Stimulated activated CD4-positive, alpha-beta T cell treated with anti-CD3 and anti-CD28 coated beads, Interleukin-12 subunit alpha, Interleukin-12 subunit beta, amount 100 ng/mL, for 48 hours (primary cell): Measurements from ENCODE around the gene MDM2.
A peak's percentile ranks its signal among the peaks of the same experiment; 100 is the strongest.

Source experiments
- DNase-seq, 3 donors: peaks; one replicate each; pipeline ENCODE4 v3.0.0-alpha.2; 2020; ENCODE audit warnings: low read depth in 2 of 3, low spot score in 1 of 3

MDM2 gene

DNA sequence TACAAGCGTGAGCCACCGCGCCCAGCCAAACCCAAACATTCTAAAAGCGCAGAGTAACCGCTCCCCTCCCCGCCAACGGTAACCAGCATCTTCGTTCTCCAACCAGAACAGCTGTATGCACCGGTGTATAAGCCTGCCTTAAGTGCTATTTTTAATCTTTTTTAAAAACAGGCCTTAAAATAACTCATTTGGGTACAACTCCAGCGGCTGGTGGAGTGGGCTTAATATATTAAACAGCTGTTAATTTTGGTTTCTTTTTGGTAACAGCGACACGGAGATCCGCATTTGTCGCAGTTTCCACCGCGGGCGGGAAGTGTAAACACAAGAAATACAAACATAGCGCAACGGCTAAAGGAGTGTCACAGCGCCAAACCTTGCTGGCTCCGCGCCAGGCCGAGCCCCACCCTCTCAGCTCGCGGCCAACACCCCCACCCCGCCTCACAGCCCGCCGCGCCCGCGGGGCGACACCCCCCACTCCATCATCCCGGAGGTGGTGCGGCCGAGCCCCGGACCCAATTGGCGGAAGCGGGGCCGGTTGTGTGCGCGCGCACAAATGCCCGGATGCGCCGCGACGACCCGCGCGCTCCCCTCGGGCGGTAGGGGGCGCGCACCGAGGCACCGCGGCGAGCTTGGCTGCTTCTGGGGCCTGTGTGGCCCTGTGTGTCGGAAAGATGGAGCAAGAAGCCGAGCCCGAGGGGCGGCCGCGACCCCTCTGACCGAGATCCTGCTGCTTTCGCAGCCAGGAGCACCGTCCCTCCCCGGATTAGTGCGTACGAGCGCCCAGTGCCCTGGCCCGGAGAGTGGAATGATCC is at the start of gene MDM2:
MDM2 (plus strand) TSS at position 602 of the 812 bp plus-strand sequence. CDS start 301 bp downstream, outside the sequence.
- peak; percentile 86 to 91 (median 90) for DNase-seq

DNA sequence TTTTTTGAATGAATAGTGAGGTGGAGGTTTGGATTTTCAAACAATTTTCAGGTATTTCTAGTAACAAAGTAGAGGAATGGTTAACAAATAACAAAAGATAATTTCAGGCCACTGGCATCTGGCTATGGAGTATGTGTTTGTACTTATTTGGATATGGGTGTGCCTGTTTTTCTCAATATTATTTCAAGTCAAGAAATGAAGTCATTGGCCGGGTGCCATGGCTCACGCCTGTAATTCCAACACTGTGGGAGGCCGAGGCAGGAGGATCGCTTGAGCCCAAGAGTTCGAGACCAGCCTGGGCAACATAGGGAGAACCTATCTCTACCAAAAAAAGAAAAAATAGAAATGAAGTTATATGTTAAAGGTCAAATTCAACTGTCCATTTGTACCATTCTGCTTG is 48.1 kb upstream of the MDM2 start:
- no peak for DNase-seq

DNA sequence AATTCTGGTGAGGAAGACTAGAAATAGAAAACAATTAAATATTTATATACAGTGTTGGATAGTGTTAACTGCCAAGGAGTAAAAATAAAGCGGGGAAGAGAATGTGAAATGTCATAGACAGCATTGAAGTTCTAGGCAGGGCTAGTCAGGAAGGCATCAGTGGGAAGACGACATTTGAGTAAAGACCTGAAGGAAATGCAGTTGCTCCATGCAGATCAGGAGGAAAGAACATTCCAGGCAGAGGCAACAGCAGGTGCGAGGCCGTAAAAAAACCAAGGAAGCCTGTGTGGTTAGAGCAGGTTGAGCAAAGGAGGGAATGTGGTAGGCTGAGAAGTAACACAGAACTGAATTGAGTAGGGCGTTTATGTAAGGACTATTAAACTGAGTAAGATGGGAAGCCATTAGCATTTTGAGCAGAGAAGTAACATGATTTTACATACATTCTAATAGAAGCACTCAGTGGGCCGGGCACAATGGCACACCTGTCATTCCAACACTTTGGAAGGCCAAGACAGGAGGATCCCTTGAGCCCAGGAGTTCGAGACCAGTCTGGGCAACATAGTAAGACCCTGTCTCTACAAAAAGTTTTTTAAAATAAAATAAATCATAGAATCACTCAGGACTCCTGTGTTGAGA is 47.1 kb upstream of the MDM2 start:
- DNase-seq, result no peak

DNA sequence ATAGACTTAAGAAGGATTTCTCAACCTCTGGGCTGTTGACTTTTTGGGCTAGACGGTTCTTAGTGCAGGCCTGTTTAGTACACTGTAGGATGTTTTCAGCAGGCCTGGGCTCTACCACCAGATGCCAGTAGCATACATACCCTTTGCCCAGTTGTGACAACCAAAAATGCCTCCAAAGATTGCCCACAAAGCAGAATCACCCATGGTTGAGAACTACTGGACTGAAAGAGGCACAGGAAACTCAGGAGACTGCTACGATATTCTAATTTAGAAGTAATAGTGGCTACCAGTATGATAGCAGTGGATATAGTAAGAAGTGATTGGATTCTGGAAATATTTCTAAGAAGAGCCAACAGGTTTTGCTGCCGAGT is 46.5 kb upstream of the MDM2 start:
- no peak for DNase-seq

DNA sequence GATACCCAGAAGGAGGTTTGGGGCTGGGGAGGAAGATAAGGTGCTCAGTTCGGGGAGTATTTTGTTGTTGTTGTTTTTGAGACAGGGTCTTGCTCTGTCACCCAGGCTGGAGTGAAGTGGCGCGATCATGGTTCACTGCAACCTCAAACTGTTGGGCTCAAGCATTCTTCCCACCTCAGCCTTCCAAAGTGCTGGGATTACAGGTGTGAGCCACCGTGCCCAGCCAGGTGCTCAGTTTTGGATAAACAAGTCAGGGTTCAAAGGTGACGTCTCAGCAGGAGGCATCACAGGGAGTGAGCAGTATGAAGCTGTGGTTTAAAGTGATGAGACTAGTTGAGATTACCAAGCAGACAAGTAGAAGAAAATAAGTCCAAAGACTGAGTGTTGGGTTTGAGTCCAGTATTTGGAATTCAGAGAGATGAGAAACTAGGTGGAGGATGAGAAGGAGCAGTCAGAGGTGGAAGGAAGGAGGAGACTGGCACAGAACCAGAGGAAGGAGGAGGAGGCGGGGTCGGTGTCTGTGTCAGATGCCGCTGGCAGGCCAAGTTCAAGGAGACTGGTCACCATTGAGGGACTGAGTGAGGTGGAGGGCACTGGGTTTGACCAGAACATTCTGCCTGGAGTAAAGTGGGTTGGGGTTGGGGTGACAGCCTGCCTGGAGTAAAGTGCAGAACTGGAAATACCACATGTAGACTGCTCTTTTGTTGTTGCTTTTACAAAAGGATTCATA is 45.9 kb upstream of the MDM2 start:
- no peak for DNase-seq

DNA sequence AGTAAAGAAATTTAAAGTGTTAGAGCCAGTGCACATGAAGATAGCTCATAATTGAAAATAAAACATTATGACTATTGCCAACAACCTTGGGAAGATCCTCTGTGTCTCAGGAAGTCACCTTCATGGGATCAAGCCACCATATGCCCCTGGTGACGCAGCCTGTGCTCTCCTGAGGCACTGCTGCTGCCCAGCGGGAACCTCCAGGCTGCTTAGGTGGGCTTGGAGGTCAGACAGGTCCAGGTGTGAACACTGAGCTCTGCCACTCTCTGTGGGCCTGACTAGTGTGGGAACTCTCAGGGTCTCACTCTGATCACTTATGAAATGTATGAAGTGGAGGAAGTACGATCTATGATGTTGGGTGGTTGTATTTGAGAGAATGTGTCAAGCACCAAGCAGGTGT is 45.3 kb upstream of the MDM2 start:
- no peak for DNase-seq

DNA sequence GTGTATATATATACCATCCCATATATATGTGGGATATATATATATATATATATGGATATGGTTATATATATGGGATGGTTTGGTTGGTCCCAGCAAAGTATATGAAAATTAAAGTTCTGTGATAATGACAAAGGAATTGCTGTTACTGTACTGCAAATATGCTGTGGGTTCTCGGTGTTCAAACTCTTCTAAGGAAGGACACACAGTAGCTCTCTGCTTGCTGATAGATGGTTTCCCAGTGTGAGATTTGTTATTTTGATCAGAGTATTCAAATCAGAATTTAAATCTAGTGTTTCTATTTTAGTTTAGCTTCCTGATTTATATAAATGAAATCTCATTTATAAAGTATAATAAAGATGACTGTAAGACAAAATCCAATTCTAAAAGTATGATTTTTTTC is 42.3 kb upstream of the MDM2 start:
- no peak for DNase-seq

DNA sequence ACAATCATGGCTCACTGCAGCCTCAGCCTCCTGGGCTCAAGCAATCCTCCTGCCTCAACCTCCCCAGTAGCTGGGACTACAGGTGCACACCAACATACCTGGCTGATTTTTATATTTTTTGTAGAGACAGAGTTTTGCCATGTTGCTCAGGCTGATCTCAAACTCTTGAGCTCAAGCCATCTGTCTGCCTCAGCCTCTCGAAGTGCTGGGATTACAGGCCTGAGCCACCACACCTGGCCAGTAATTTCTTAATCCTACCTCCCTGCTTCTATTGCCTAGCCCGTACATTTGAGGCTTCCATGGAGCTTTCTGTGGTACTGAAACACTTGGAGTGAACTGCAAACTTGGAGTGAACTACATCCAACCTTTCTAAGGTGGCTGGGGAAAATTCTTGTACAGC is 41.3 kb upstream of the MDM2 start:
- no peak for DNase-seq

DNA sequence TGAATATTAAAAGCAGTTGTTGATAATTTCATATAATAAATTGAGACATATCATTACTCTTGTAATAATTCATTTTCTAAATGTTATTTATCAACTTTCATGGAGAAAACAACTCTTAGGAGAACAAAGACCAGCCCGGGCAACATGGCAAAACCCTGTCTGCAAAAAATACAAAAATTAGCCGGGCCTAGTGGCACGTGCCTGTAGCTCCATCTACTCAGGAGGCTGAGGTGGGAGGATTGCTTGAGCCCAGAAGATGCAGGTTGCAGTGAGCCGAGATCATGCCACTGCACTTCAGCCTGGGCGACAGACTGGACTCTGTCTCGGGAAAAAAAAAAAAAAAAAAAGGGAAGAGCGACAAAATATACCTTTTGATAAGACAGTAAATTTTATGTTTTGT is 40.8 kb upstream of the MDM2 start:
- no peak for DNase-seq

DNA sequence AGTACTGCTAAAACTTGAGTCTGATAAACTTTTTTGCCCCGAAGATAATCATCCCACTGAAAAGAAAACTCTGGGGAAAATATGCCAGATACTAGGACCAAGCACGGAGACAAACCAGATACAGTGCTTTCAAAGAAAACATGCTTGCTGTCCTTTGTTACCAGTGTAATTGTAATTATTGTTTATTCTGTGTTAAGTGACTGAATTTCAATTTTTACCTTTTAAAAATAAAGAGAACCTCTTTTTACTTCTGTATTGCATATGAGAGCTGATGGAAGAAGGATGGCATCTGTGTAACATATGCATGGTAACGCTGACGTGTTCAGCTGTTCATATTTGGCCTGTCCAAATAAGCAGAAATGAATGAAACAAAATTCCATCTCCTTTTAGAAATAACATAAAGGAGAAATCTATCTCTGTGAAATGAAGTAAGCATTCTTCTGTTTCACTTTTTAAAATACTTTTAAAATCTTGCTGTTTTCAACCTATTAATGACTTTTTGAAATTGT is 39.5 kb upstream of the MDM2 start:
- no peak for DNase-seq

DNA sequence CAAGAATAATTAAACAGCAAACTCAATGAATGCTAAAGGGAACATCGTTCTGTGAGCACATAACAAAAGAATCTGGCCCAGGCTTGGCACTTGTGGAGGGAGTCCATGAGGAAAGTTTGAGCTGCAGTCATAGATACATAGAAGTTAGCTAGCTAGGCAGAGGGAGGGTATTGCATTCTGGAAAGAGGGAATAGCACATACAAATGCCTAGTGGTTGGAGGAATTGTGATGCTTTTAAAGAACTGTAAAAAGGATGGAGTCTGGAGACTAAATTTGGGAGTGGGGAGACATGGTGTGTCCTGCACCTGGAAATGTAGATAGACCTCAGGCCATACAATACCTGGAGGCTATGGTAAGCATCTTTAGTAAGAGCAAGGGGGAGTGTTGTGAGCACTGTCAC is 38.0 kb upstream of the MDM2 start:
- no peak for DNase-seq

DNA sequence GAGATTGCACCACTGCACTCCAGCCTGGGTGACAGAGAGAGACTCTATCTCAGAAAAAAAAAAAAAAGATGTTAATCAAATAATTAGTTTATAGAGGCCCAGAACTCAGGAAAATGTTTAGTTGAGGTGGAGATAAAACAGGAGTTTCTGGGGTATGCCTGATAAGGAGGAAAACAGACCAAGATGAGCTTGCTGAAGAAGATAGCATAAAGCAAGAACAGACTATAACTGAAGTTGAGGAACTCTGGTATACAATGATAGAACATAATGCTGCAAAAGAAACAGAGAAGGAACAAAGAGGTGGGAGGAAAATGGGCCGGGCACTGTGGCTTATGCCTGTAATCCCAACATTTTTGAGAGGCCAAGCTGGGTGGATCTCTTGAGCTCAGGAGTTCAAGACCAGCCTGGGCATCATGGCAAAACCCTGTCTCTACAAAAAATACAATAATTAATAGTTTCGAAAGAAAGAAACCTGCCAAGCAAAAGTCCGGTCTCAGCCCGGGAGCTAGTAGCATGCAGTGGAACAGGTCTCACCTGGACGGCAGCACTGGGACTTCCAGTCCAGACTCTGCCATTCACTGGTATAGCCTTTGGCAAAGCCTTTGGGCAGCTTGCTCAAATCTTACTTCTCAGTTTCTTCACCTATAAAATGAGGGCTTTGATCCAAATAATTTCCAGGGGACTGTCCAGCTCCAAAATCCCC is 36.6 kb upstream of the MDM2 start:
- DNase-seq, result no peak

DNA sequence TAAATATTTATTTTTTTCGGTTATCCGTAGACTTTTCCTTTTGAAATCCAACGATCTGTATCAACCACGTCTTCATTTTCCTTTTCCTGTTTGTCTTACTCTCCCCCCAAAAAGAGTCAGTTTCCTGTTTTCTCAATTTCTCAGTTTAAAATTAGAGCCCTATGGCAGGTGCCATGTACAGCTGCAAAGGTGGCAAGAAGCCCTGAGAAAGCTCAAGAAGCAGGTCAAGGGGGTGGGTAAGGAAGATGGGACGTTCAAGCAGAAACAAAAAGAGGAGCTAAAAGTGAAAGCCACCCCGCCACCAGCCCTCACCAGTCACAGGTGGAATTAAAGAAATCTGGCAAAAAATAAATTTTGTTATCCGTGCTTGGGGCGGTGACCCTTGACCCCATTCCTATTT is 35.3 kb upstream of the MDM2 start:
- no peak for DNase-seq

DNA sequence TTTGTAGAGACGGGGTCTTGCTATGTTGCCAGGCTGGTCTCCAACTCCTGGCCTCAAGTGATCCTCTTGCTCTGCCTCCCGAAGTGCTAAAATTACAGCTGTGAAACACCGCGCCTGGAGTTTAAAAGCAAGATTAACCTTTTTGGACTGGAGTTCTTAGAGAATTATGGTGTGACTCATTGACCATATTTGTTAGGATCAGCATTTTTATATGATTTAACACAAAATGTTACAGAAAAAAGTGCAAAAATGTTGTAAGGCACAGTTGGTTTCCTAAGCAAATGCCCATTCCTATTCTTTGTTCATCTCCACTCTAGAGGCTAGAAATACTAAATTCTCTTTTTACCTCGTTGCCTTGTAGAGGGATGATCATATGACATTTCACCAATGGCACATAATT is 34.4 kb upstream of the MDM2 start:
- no peak for DNase-seq

DNA sequence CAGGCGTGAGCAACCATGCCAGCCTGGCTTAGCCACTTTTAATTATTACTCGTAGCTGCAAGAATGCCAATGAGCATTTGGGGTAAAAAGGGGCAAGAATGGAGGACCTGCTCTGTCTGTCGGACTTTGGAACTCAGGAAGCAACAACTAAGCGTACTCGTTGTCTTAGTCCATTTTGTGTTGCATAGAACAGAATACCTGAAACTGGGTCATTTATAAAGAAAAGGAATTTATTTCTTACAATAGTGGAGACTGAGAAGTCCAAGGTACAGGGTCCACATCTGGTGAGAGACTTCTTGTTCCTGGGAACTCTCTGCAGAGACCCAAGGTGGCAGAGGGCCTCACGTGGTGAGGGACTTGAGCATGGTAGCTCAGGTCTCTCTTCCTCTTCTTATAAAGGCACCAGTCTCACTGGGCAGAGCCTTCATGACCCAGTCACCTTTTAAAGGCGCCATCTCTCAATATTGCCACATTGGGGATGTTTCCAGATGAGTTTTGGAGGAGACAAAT is 32.8 kb upstream of the MDM2 start:
- no peak for DNase-seq

DNA sequence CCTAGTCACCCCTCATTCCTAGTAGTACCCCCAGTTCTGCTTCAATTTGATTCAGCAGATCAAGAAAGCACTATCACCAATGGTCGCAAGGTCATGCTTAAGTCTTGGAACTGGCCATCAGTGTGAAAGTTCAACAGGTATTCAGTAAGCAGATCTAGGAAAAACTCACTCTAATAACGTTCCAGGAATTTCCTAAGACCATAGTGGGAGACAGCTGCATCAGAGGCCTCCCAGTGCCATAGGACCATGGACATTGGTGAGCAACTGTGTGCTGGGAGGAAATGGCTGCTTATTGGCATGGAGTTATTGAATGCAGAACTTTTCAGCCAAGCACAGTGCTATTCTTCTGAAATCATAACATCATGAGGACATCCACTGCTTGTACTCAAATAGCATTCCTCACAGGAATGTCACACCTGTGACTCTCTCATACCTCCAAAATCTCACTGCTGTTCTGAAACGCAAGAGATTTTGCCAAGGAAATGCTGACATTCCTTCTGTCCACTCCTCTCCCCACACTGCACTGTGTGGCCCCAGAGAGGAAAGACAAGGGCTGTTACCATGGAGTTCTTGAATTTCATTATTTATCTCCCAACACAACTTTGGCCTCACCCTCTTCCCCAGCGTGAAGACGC is 30.9 kb upstream of the MDM2 start:
- DNase-seq, result no peak

DNA sequence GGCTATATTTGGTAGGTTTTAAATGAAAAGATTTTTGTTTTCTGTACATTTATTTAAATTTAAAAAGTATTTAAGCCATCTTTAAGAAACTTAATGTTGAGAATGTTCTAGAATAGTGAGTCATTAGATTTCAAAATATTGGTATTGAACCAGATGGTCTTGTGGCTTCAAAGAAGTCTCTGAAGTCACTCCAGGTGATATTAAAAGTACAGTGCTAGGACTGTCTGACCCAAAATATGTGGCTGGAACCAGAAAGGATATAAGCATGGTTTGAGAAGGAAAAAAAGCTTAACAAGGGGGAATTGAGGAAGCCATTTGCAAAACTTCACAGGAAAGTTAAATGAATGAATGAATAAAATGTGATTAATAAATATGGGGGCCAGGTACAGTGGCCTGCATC is 28.7 kb upstream of the MDM2 start:
- DNase-seq, result no peak

DNA sequence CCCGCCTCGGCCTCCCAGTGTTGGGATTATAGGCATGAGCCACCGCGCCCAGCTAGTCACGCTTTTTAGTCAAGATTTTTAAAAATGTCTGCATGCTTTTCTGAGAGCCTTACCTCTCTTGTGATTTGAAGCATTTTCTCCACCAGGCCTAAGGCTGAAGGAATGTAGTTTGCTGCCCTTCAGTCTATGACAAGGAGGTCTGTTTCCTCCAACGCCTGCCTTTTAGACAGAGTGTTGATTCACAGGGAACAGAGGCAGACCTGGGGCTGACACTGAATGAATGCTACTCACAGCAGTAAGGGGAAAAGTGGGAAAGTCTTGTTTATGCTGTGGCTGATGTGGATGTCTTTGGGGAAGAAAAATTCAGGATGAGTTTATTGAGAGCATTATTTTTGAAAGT is 27.2 kb upstream of the MDM2 start:
- no peak for DNase-seq

DNA sequence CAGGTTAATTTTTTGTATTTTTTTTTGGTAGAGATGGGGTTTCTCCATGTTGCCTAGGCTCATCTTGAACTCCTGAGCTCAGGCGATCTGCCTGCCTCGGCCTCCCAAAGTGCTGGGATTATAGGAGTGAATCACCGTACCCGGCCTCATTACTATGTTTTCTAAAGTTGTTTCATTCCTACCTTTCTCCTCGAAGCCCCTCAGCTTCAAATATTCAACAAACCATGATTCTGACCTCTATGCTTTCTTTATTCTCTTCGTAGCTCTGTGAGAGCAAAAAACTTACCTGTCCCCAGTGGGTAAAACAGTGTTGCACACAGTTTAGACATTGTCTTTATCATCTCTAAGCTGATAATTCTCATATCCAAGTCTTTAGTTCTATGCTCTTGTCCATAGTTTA is 26.2 kb upstream of the MDM2 start:
- DNase-seq, result no peak

DNA sequence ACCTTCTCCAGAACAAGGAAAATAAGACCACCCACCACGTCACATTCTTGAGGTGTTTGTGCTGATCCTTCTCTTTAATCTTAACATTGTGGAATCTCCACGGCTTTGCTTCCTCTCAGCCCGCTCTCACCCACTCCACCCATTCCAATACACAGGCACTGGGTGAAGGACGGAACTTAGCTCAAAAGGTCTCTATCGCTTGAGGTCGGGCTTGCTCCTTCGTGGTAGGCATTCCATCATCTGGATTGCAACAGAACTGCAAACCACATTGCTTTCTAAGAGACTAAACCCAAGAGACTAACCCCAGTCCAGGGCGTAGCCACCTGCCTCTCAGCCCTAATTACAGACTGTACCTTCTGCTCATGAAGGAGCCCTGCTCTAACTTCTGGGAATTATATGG is 24.0 kb upstream of the MDM2 start:
- no peak for DNase-seq

DNA sequence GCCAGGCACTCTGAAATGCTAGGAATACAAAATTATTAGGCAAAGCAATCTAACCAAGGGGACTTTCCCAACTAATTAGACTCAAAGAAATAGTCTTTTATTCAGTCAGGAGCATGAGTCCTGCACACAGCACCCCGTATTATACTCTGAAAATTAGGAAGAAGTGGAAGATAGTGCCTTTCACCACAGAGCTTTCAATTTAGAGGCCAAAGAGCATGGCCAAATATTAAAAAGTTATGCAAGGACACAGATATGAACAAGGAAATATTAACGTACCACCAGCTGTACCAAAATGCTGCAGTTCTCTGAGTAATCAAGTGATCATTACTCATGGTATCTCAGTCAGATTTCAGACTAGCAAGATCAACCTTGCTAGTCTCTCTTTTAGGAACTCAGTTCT is 22.6 kb upstream of the MDM2 start:
- DNase-seq, result no peak
